NOMO-1 (cell line): ENCODE measurements around the gene TPI1.

Experiments used
- DNase-seq, 2 experiments: peaks; one replicate each; lab custom pipeline; 2025; ENCODE audit not compliant: unreplicated experiment in 2 of 2; lab: John Stamatoyannopoulos, UW

TPI1 gene

GRCh38 chr12:6843118-6843902 lies 24.0 kb upstream of the TPI1 start:
- peak in 1 of 2 experiments; percentile 14 for DNase-seq

- DNase-seq: no peak
Observed at GRCh38 chr12:6845395-6845794, 21.9 kb upstream of the TPI1 start.

DNA sequence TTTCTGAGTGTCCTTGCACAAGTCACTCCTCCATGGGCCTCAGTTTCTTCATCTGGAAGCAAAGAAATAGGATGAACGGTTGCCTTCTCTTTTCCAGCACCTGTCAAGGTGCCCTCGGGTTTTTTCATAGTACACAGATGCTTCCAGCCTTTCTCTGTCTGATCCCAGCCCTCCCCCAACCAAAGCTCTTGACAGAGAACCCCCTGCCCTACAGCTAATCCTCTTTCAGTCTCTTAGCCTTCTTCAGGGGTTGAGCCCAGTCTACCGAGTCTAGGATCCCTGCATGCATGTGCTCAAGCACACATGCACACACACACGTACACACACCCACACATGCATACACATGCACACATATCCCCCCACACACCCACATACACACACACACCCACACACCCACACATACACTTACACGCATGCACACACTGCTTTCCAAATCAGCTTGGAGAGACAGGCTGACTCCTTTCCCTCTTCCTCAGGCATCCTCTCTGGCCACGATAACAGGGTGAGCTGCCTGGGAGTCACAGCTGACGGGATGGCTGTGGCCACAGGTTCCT lies 20.9 kb upstream of the TPI1 start:
- DNase-seq: no peak

- DNase-seq: no peak
Observed at GRCh38 chr12:6847676-6848075, 19.7 kb upstream of the TPI1 start.

DNA sequence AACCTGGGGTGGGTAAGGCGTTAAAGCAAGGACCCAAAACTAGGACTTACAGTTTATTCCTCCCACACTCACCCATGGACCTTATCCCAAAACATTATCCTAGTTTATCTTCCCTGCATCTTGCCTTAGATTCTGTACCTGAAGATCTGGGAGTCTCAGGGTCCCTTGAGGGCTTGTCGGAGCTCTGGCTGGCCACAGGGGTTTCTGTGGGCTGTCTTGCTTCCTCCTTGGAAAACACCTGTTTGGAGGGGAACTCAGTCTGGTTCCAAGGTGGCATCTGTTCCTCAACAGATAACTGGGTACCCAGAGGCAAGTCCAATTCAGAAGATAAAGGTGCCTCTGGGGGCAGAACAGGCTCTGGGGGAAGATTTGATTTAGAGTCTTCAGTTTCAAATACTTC lies 17.9 kb upstream of the TPI1 start:
- no peak for DNase-seq

GRCh38 chr12:6849976-6850560 lies 17.3 kb upstream of the TPI1 start:
- DNase-seq: no peak

GRCh38 chr12:6850796-6851152 lies 16.6 kb upstream of the TPI1 start:
- DNase-seq: no peak

GRCh38 chr12:6851153-6851920 lies 16.0 kb upstream of the TPI1 start, which contains the start of gene CDCA3:
CDCA3 (minus strand) TSS chr12:6851286; CDS start chr12:6850952, 334 bp downstream.
- DNase-seq: peak; percentile 97 to 99

- peak; percentile 98 to 100 for DNase-seq
Observed at GRCh38 chr12:6851921-6852650, 15.2 kb upstream of the TPI1 start, which contains the start of gene USP5. USP5 (plus strand) TSS chr12:6852150; CDS start chr12:6852180, 30 bp downstream.

- DNase-seq: peak in 1 of 2 experiments; percentile 22
Observed at GRCh38 chr12:6852651-6853354, 14.5 kb upstream of the TPI1 start.

DNA sequence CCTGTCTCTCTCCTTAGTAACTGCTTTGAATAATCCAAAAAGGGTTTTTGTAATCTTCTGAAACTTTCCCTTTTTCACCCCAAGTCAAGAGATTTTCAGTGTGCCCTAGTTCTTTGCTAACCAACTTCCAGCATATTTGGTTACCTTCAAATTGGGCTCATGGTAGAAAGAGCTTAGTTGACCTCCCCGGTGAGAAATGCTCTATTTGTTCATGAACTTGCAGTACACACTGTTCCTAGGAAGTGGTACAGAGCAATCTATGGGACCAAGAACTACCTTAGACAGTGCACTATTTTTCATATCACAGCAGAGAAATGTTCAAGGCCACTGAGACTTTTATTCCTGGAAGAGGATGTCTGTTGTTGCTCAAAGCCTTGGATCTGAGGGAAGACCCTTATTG lies 13.7 kb upstream of the TPI1 start:
- no peak for DNase-seq

- no peak for DNase-seq
Observed at GRCh38 chr12:6854036-6854435, 13.3 kb upstream of the TPI1 start.

GRCh38 chr12:6855322-6855721 lies 12.0 kb upstream of the TPI1 start:
- DNase-seq: no peak

DNA sequence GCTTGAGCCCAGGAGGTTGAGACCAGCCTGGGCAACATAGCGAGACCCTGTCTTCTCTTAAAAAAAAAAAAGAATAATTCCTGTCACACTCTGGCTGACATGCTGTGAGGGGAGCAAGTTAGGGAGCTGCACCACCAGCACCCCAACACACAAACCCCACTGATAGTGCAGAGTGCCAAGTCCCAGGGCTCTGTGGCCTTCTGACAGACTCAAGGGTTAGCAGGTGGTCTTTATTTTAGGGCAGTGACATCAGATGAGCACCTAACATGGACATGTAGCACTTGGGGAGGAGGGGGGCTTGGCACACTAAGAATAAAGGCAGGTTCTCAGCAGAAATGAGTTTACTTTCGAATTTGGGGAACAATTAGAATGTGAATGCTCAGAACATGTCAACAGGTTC lies 8.5 kb upstream of the TPI1 start:
- DNase-seq: no peak

- DNase-seq: no peak
Observed at GRCh38 chr12:6860116-6860515, 7.2 kb upstream of the TPI1 start.

DNA sequence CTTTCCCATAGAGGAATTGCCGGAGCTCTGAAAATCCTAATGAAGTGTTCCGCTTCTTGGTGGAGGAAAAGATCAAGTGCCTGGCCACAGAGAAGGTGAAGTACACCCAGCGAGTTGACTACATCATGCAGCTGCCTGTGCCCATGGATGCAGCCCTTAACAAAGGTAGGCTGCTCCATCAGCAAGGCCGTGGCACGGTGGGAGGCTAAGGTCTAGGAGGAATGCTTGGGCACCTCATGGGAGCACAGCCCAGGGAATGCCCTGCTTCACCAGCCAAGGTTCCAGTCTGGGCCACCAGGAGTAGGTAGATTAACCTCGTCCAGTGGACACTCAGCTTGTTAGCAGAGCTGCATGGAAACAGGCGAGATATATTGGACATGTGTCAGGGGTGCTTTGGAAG lies 6.4 kb upstream of the TPI1 start:
- no peak for DNase-seq

DNA sequence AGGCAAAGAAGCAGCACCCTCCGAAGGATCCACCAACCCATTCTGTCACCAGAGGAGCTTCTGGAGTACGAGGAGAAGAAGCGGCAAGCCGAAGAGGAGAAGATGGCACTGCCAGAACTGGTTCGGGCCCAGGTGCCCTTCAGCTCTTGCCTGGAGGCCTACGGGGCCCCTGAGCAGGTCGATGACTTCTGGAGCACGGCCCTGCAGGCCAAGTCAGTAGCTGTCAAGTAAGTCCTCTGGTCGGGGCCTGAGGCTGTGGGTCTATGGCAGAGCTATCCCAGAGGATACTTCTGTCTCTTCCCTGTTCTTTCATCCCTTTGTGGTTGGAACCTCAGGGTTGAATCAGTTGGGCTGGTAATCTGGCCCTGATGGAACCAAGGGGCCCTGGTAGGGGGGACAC lies 5.9 kb upstream of the TPI1 start:
- no peak for DNase-seq

DNA sequence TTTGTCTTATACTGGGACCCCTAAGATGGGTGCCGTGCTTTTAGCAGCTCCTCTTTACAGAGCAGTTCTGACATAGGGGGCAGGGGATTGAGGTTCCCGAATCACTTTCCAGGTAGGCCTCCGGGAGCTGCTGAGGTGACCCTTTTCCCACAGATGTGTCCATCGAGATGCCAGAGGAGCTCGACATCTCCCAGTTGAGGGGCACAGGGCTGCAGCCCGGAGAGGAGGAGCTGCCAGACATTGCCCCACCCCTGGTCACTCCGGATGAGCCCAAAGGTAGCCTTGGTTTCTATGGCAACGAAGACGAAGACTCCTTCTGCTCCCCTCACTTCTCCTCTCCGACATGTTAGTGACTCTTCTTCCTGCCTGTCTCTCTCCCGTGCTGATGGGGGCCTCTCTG lies 4.3 kb upstream of the TPI1 start:
- no peak for DNase-seq

GRCh38 chr12:6863586-6864321 lies 3.6 kb upstream of the TPI1 start:
- DNase-seq: no peak
